NCI-H2107 treated with DMSO at 0.1 percent for 48 hours (cell line): Measurements from ENCODE around the gene RBFOX1.

Experiments used
- DNase-seq: peaks from one replicate; lab custom pipeline; 2025; ENCODE audit not compliant: unreplicated experiment; lab: John Stamatoyannopoulos, UW

RBFOX1 gene

GRCh38 chr16:7513429-7513828 lies 180.8 kb downstream of the RBFOX1 start:
- no peak for DNase-seq

- DNase-seq = no peak
Measured at GRCh38 chr16:7515543-7515942, 182.9 kb downstream of the RBFOX1 start.

GRCh38 chr16:7517496-7517895 lies 184.9 kb downstream of the RBFOX1 start:
- DNase-seq = no peak

GRCh38 chr16:7518158-7518557 lies 185.5 kb downstream of the RBFOX1 start:
- no peak for DNase-seq

- no peak for DNase-seq
Measured at GRCh38 chr16:7521834-7522233, 189.2 kb downstream of the RBFOX1 start.

GRCh38 chr16:7524419-7524818 lies 191.8 kb downstream of the RBFOX1 start:
- DNase-seq = no peak

GRCh38 chr16:7526736-7527135 lies 194.1 kb downstream of the RBFOX1 start:
- no peak for DNase-seq

GRCh38 chr16:7532534-7532933 lies 199.9 kb downstream of the RBFOX1 start:
- no peak for DNase-seq

- no peak for DNase-seq
Measured at GRCh38 chr16:7534749-7535148, 202.1 kb downstream of the RBFOX1 start.

GRCh38 chr16:7541026-7541425 lies 208.4 kb downstream of the RBFOX1 start:
- no peak for DNase-seq

- no peak for DNase-seq
Measured at GRCh38 chr16:7545251-7545650, 212.6 kb downstream of the RBFOX1 start.

GRCh38 chr16:7546948-7547347 lies 214.3 kb downstream of the RBFOX1 start:
- no peak for DNase-seq

- no peak for DNase-seq
Measured at GRCh38 chr16:7547736-7548135, 215.1 kb downstream of the RBFOX1 start.

GRCh38 chr16:7548796-7549318 lies 216.2 kb downstream of the RBFOX1 start:
- no peak for DNase-seq

- DNase-seq = no peak
Measured at GRCh38 chr16:7550096-7550495, 217.5 kb downstream of the RBFOX1 start.

- no peak for DNase-seq
Measured at GRCh38 chr16:7555459-7555858, 222.8 kb downstream of the RBFOX1 start.

- DNase-seq = no peak
Measured at GRCh38 chr16:7561908-7562405, 229.3 kb downstream of the RBFOX1 start.

- no peak for DNase-seq
Measured at GRCh38 chr16:7566360-7566759, 233.7 kb downstream of the RBFOX1 start.

GRCh38 chr16:7571366-7571765 lies 238.7 kb downstream of the RBFOX1 start:
- no peak for DNase-seq

- no peak for DNase-seq
Measured at GRCh38 chr16:7577588-7577987, 244.9 kb downstream of the RBFOX1 start.

- DNase-seq = no peak
Measured at GRCh38 chr16:7579454-7579853, 246.8 kb downstream of the RBFOX1 start.

- DNase-seq = no peak
Measured at GRCh38 chr16:7581175-7581574, 248.5 kb downstream of the RBFOX1 start.

GRCh38 chr16:7583396-7583795 lies 250.8 kb downstream of the RBFOX1 start:
- no peak for DNase-seq
